Measurements from ENCODE around the gene ZNF443. TPM values are rescaled to one million over a fixed set of nuclear protein-coding genes. Genes with fewer than 3 reads are reported as not detected.

The ZNF443 gene
- 1.5 and 2.0 TPM in 2 replicates for total RNA-seq

GRCh38 chr19:12440541-12441316, at the start of gene ZNF443:
Gene ZNF443 (minus strand): TSS chr19:12441021. CDS start chr19:12440914, 107 bp downstream.

GRCh38 chr19:12484371-12485051, 43.7 kb upstream of the ZNF443 start, which contains the start of gene ZNF709:
Gene ZNF709 (minus strand): TSS chr19:12484816. CDS start chr19:12484657, 159 bp downstream.

GRCh38 chr19:12400633-12401502, 40.0 kb downstream of the ZNF443 start, which contains the start of gene ZNF799:
Gene ZNF799 (minus strand): TSS chr19:12401271. CDS start chr19:12401070, 201 bp downstream.

Other genes starting within 250 kb of the ZNF443 start
- 8.0 and 8.4 TPM in 2 replicates for gene ZNF44, start 146.1 kb downstream of the ZNF443 start, total RNA-seq
- 4.7 and 5.0 TPM in 2 replicates for gene ZNF563, start 107.4 kb downstream of the ZNF443 start, total RNA-seq
- 2.4 and 3.5 TPM in 2 replicates for gene ZNF442, start 75.3 kb downstream of the ZNF443 start, total RNA-seq
- 2.2 and 2.5 TPM in 2 replicates for gene ZNF799, start 39.8 kb downstream of the ZNF443 start, total RNA-seq
- gene ZNF709, start 43.8 kb upstream of the ZNF443 start, total RNA-seq = 2.3 and 3.5 TPM in 2 replicates
- gene ZNF564, start 110.5 kb upstream of the ZNF443 start, total RNA-seq = 7.4 and 8.5 TPM in 2 replicates
- 7.3 and 9.6 TPM in 2 replicates for gene ZNF490, start 169.8 kb upstream of the ZNF443 start, total RNA-seq
- gene ZNF791, start 169.9 kb upstream of the ZNF443 start, total RNA-seq = 13.7 and 15.4 TPM in 2 replicates
- gene MAN2B1, start 225.7 kb upstream of the ZNF443 start, total RNA-seq = 60.0 and 60.9 TPM in 2 replicates
- 8.8 and 9.8 TPM in 2 replicates for gene WDR83, start 225.8 kb upstream of the ZNF443 start, total RNA-seq
- gene DHPS, start 240.9 kb upstream of the ZNF443 start, total RNA-seq = 58.8 and 66.5 TPM in 2 replicates
- not detected in 2 replicates for gene GNG14, start 247.0 kb upstream of the ZNF443 start, total RNA-seq